HTERT RPE-1 (cell line): Measurements from ENCODE around the gene PIGL.
"Not testable (repeated sequence)": the region's sequence is repeated elsewhere in the genome, so short reads cannot be mapped to it uniquely, and the experiment has no call there.

Experiments
- in situ Hi-C: fragments of 300-500 bp; cut with MboI; formaldehyde crosslinking; loops from 4 replicates; pipeline ENCODE4 v1.14.3; 2020; ENCODE audit warnings: low sequenced_read_pairs

PIGL gene

GRCh38 chr17:16217002-16217635, at the start of gene PIGL:
Gene PIGL (plus strand): TSS chr17:16217210. CDS start chr17:16217227, 17 bp downstream.
- in situ Hi-C loops, result no loop called here

DNA sequence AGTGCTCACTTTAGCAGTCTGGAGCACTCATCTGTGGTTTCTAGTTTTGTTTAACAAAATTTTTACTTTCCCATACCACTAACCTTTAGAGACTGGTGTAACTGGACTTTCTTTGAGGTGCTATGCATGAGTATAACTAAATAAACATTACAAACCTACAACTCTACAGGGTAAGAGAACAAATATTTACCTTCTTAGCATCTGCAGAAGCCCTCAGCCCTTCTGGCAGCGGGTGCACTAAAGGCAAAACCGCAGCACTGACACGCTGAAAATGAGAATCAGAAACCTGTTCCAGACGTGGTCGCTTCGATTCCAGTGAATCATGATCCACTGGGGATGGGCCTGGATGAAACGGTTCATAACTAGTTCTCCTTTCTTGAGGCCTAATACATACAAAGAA, 45.4 kb upstream of the PIGL start:
- in situ Hi-C loops, result no loop called here

GRCh38 chr17:16178836-16179235, 38.2 kb upstream of the PIGL start:
- in situ Hi-C loops, result no loop called here

DNA sequence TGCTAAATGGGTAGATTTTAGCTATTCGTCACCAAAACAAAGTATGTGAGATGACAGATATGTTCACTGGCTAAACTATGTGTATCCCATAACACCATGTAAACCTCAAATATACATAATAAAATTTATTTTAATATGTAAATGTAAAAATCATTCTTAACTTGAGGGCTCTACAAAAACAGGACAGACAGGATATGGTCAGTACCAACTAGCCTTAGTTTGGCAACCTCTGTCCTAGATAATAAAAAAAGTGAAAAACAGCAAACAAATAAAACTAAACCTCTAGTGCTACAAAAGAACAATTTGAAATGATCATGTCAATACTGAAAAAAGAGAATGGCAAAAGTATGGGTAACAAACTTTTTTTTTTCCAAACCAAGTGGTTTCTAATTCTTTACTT, 35.4 kb upstream of the PIGL start:
- in situ Hi-C loops, result no loop called here

- in situ Hi-C loops, result no loop called here
These were observed 29.4 kb upstream of the PIGL start for GRCh38 chr17:16187642-16188041.

DNA sequence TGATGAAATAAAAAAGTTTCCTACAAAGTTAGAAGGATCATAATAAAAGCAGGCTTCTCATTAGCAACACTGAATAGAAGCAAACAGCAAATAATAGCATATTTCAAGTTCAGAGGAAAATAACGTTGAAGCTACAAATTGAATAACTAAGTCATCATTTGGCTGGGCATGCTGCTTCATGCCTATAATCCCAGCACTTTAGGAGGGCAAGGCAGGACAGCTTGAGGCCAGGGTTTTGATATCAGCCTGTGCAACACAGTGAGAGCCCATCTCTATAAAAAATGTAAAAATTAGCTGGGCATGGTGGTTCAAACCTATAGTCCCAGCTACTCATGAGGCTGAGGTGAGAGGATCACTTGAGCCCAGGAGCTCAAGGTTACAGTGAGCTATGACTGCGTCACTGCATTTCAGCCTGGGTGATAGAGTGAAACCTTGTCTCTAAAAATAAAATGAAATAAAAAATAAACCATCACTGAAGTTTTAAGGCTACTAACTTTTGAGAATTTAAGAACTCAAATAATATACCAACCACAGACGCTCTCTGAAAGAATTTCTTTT, 27.1 kb upstream of the PIGL start:
- in situ Hi-C loops, result no loop called here

GRCh38 chr17:16190703-16191360, 26.2 kb upstream of the PIGL start:
- in situ Hi-C loops, result no loop called here

GRCh38 chr17:16191604-16192003, 25.4 kb upstream of the PIGL start:
- in situ Hi-C loops, result no loop called here

DNA sequence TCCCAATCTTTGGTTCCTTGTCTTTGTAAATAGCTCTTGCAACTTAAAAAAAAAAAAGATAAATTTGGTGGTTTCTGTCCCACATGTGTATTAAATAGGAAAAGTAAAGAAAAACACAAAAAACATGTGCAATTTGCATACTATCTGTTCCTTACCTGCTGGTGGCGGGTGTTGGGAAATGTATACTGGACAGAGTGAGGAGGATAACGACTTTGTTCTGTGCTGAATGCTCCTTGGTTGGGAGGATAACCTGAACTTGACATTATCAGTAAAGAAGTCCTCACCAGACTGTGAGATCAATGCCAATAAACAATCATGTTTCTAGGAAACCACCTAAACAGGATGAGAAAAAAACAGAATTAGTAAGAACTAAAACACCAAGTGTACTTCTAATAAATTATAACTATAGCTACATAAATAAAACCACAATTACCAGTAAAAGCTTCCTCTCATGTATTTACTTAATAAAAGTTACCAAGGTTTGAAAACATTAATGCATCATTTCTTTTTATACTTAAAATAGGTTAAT, 22.6 kb upstream of the PIGL start:
- in situ Hi-C loops, result not testable (repeated sequence)

GRCh38 chr17:16197276-16197675, 19.7 kb upstream of the PIGL start:
- in situ Hi-C loops, result no loop called here

DNA sequence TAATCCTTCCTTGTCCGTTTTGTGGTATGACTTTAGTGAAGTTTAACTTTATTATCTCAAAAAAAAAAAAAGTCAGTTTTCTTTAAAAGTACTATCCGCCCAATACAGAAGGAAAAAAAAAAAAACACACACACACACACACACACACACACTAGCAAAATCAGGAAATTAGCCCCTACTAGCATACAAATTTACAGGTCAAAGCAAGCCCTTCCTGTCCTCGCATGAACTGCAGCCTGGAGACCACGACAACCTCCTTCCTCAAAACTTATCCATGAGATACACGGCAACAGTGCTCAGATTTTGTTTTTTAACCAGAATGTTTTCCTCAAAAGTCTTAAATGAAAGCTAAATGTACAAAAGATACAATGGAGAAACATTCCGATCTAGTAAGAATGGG, 17.9 kb upstream of the PIGL start:
- in situ Hi-C loops, result no loop called here

- in situ Hi-C loops, result not testable (repeated sequence)
These were observed 15.3 kb upstream of the PIGL start for GRCh38 chr17:16201693-16202131.

- in situ Hi-C loops, result not testable (repeated sequence)
These were observed 14.2 kb upstream of the PIGL start for GRCh38 chr17:16202554-16203500.

- in situ Hi-C loops, result not testable (repeated sequence)
These were observed 12.2 kb upstream of the PIGL start for GRCh38 chr17:16204763-16205162.

GRCh38 chr17:16211590-16211989, 5.4 kb upstream of the PIGL start:
- in situ Hi-C loops, result no loop called here

GRCh38 chr17:16212793-16213192, 4.2 kb upstream of the PIGL start:
- in situ Hi-C loops, result no loop called here

GRCh38 chr17:16214190-16215001, 2.6 kb upstream of the PIGL start:
- in situ Hi-C loops, result no loop called here

DNA sequence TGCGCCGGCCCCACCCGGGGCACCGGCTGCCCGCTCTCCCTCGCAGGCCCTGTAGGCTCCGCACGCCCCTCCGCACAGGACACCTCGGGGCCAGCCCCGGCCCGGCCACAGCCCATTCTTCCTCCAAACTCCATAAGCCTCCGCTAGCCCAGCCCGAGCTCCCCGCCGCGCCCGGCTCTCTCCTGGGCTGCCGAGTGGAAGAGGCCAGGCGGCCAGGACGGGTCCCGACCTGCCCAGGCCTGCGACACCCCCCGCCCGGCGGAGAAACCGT, 2.1 kb upstream of the PIGL start:
- in situ Hi-C loops, result no loop called here

DNA sequence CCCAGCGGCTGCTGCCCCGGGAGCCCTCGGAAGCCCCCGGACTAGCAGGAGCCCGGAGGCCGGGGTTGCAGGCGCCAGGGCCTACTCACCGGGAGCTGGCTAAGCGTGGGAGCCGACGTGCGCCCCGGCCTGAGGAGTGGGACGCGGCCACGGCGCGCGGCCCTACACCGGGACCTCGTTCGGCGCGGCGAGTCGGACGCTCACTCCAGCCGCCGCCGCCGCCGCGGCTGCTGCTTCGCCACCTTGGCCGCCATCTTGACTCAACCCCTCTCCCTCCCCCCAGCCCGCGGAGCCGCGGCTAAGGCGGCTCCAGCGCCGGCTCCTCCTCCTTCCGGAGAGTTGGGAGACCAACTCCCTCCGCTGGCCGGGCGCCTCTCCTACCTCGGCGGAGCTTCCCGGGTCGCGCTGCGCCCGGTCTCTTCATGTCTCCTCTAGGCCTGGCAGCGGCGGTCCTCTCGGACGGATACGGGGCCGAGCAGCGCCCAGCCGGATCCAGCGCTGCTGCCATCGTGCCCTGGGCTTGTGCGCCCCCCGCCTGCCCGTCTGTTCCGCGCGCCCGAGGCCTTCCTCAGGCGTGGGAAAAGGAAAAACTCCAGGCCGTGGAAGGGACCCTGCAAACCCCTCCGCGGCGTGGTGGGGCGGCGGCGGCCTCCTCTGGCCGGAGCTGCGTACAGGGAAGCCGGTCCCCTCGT, 1.6 kb upstream of the PIGL start, which contains the start of gene NCOR1:
TSS of gene NCOR1 (minus strand) at position 262 of the 692 bp plus-strand sequence. CDS start 20,965 bp downstream, outside the sequence.
- in situ Hi-C loops, result no loop called here

DNA sequence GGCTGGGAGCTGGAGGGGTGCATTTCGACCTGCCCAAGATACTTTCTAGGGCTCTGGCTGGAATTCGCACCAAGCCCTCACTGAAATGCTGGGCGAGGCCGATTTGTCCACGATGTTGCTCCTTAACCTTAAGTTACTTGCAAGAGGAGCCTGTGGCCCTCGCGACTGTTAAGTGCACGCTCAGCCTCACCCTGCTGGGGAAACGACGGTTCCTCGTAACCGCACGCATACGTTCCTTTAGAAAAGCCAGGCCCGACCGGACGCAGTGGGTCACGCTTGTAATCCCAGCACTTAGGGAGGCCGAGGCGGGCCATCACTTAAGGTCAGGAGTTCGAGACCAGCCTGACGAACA, 1.1 kb upstream of the PIGL start:
- in situ Hi-C loops, result no loop called here
